Measurements from ENCODE around the gene TFAP2A.

DNA sequence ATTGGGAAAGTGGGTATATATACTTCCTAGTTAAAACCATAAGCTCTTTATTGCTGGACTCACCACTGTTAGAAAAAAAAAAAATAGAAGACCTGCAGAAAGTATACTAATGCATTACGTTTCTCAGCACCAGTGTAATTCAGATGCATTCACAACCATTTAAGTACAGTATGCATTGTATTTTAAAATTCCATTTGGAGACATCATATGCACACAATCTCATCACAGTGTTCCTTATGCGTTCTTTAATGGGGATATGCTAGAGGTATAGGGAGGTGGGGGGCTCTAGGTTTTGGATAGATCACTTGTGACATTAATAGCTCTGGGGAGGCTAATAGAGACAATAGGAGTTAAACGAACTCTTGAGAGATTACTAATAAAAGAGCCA, 9.4 kb downstream of the TFAP2A start:
- TF ChIP-seq, protein P1, sequence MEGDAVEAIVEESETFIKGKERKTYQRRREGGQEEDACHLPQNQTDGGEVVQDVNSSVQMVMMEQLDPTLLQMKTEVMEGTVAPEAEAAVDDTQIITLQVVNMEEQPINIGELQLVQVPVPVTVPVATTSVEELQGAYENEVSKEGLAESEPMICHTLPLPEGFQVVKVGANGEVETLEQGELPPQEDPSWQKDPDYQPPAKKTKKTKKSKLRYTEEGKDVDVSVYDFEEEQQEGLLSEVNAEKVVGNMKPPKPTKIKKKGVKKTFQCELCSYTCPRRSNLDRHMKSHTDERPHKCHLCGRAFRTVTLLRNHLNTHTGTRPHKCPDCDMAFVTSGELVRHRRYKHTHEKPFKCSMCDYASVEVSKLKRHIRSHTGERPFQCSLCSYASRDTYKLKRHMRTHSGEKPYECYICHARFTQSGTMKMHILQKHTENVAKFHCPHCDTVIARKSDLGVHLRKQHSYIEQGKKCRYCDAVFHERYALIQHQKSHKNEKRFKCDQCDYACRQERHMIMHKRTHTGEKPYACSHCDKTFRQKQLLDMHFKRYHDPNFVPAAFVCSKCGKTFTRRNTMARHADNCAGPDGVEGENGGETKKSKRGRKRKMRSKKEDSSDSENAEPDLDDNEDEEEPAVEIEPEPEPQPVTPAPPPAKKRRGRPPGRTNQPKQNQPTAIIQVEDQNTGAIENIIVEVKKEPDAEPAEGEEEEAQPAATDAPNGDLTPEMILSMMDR (IDR thresholded peaks at IDR 0.05) = no peak
- TF ChIP-seq EZH2phosphoT487 (IDR thresholded peaks at IDR 0.05) (no peak), EZH2 (IDR thresholded peaks at IDR 0.05) (no peak)

All from neural progenitor cell (in vitro differentiated cells).